CD14-positive monocyte (primary cell): ENCODE data around the gene PEX26. TPM values are rescaled to one million over a fixed set of nuclear protein-coding genes. Genes with fewer than 3 reads are reported as not detected.

Experiments
- DNase-seq, 3 donors: peaks; one replicate each; pipeline ENCODE4 v3.0.0-alpha.2; 2011 to 2022
- H2AFZ ChIP-seq: 2 replicates; pipeline ENCODE4 v1.6.0; 2012; ENCODE audit warnings: mild to moderate bottlenecking, low read depth, low read length, inconsistent platforms; ENCODE audit not compliant: insufficient read depth, poor library complexity, severe bottlenecking
- H3K27ac ChIP-seq, 2 donors: 1 replicate in 1 of 2; 2 replicates in 1 of 2; pipeline ENCODE4 v1.5.1; 2012 to 2013; ENCODE audit warnings: low read length in 2 of 2, control low read depth in 1 of 2, inconsistent platforms in 1 of 2, low read depth in 1 of 2, mild to moderate bottlenecking in 1 of 2
- H3K27me3 ChIP-seq, 2 donors: one replicate each; pipeline versions ENCODE4 v1.6.0 to v1.6.1; 2011 to 2013; ENCODE audit warnings: low read length in 2 of 2; ENCODE audit not compliant: control insufficient read depth in 2 of 2, insufficient read depth in 2 of 2
- H3K36me3 ChIP-seq, 2 donors: replicated peaks in 1 of 2; 1 replicate in 1 of 2; 2 replicates in 1 of 2; pipeline versions ENCODE4 v1.5.1 to v1.6.1; 2012 to 2013; ENCODE audit warnings: low read length in 2 of 2, control low read depth in 1 of 2, inconsistent platforms in 1 of 2, mild to moderate bottlenecking in 1 of 2; ENCODE audit not compliant: insufficient read depth in 2 of 2, control insufficient read depth in 1 of 2
- H3K4me1 ChIP-seq, 2 donors: 1 replicate in 1 of 2; 2 replicates in 1 of 2; pipeline versions ENCODE4 v1.5.1 to v1.6.1; 2012 to 2013; ENCODE audit warnings: low read length in 2 of 2, control low read depth in 1 of 2, inconsistent platforms in 1 of 2, mild to moderate bottlenecking in 1 of 2, moderate library complexity in 1 of 2; ENCODE audit not compliant: insufficient read depth in 2 of 2, control insufficient read depth in 1 of 2
- H3K4me2 ChIP-seq: replicated peaks from 2 replicates; pipeline ENCODE3; 2012; ENCODE audit warnings: low read length, moderate library complexity, mild to moderate bottlenecking; ENCODE audit not compliant: poor library complexity, severe bottlenecking; ENCODE audit errors: extremely low read depth
- H3K4me3 ChIP-seq, 3 experiments: fragments of 200-600 bp in 1 of 3; sonication (generic) in 1 of 3; replicated peaks in 1 of 3; 1 replicate in 2 of 3; 2 replicates in 1 of 3; pipeline ENCODE4 v1.5.1; 2011 to 2013; ENCODE audit warnings: low read length in 3 of 3, mild to moderate bottlenecking in 3 of 3, control low read depth in 2 of 3, low read depth in 2 of 3, inconsistent platforms in 1 of 3, moderate library complexity in 1 of 3
- H3K79me2 ChIP-seq: 2 replicates; pipeline ENCODE4 v1.6.0; 2012; ENCODE audit warnings: mild to moderate bottlenecking, control low read depth, inconsistent platforms, low read length, moderate library complexity; ENCODE audit not compliant: insufficient read depth
- H3K9ac ChIP-seq: 2 replicates; pipeline ENCODE4 v1.6.0; 2017; ENCODE audit warnings: low read length, mild to moderate bottlenecking; ENCODE audit not compliant: insufficient read depth, poor library complexity, severe bottlenecking
- H3K9me3 ChIP-seq, 2 donors: replicated peaks in 1 of 2; 1 replicate in 1 of 2; 2 replicates in 1 of 2; pipeline versions ENCODE4 v1.5.1 to v1.6.1; 2012 to 2013; ENCODE audit warnings: low read length in 2 of 2, control low read depth in 1 of 2; ENCODE audit not compliant: control insufficient read depth in 1 of 2, insufficient read depth in 1 of 2
- H4K20me1 ChIP-seq: 2 replicates; pipeline ENCODE4 v1.6.0; 2012; ENCODE audit warnings: mild to moderate bottlenecking, low read length, control low read depth, moderate library complexity; ENCODE audit not compliant: insufficient read depth
- H3K27ac Mint-ChIP-seq, 7 donors: one replicate each; pipeline ENCODE4 v1.8.0; 2020; ENCODE audit warnings: mild to moderate bottlenecking in 7 of 7, mixed read lengths in 7 of 7, moderate library complexity in 6 of 7, inconsistent platforms in 2 of 7
- H3K27me3 Mint-ChIP-seq, 3 donors: one replicate each; pipeline ENCODE4 v1.8.0; 2021 to 2022; ENCODE audit warnings: low read depth in 3 of 3, mild to moderate bottlenecking in 3 of 3, mixed read lengths in 3 of 3, moderate library complexity in 3 of 3, inconsistent platforms in 1 of 3
- H3K36me3 Mint-ChIP-seq, 2 donors: one replicate each; pipeline ENCODE4 v1.8.0; 2020; ENCODE audit warnings: mixed read lengths in 2 of 2, inconsistent platforms in 1 of 2, mild to moderate bottlenecking in 1 of 2
- H3K4me1 Mint-ChIP-seq: one replicate; pipeline ENCODE4 v1.8.0; 2020; ENCODE audit warnings: mild to moderate bottlenecking, mixed read lengths
- H3K4me3 Mint-ChIP-seq, 2 donors: one replicate each; pipeline ENCODE4 v1.8.0; 2020; ENCODE audit warnings: mild to moderate bottlenecking in 2 of 2, mixed read lengths in 2 of 2, moderate library complexity in 1 of 2
- H3K9me3 Mint-ChIP-seq, 7 donors: one replicate each; pipeline ENCODE4 v1.8.0; 2020 to 2022; ENCODE audit warnings: mixed read lengths in 7 of 7, mild to moderate bottlenecking in 6 of 7, moderate library complexity in 6 of 7, inconsistent platforms in 2 of 7
- WGBS: methylation state at CpG from one replicate; pipeline ENCODE4 v1.1.5; 2013; ENCODE audit warnings: missing lambda C conversion rate; ENCODE audit not compliant: insufficient coverage; 5-methylcytosine and 5-hydroxymethylcytosine counted together
- intact Hi-C, 2 donors: fragments of 100-400 bp; cut with micrococcal nuclease; formaldehyde crosslinking; loops; one replicate each; pipeline versions ENCODE4 v1.15.0 to v1.15.1; 2023
- polyA plus RNA-seq, 3 donors: library from polyadenylated mRNA; depleted of rRNA in 1 of 3; unstranded in 2 of 3; stranded (reverse) in 1 of 3; fragments of 300-500 nt in 2 of 3; fragments of >200 nt in 1 of 3; fragmentation: Illumina TruSeq in 2 of 3; gene quantifications; 1 replicate in 2 of 3; 2 replicates in 1 of 3; pipeline ENCODE4 v1.2.3, GENCODE V29; 2012 to 2021
- TF ChIP-seq, protein P1 (sequence below): fragments of 200-600 bp; IDR thresholded peaks from one replicate; pipeline ENCODE4 v1.8.0; 2022; ENCODE audit warnings: antibody characterized with exemption, mild to moderate bottlenecking

PEX26 gene
- polyA plus RNA-seq, 3 donors, result 3.4 to 8.6 (median 3.7) TPM

DNA sequence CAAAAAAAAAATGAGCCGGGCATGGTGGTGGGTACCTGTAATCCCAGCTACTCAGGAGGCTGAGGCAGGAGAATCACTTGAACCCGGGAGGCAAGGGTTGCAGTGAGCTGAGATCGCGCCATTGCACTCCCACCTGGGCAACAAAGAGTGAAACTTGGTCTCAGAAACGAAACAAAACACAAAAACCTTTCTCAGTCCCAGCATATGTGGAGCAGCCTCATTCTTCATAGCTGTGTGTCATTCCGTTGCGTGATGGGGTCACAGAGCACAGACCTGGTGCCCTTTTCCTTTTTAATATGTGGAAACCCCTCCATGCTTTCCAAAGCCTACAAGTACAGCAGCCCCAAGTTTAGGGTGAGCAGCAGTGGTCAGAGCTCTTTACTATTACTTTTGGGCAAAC, 13.7 kb downstream of the PEX26 start:
- peaks cover 0 to 3% (median 0%) of the 10 kb centered on the region in 7 donors for H3K9me3 Mint-ChIP-seq
- Histone ChIP-seq H3K79me2 (no peaks in the 10 kb centered on the region), H3K27me3 (no peaks in the 10 kb centered on the region), H3K9ac (no peak overlapping the region), H3K4me3 (no peak overlapping the region), H3K4me1 (no peaks in the 10 kb centered on the region), H3K9me3 (no peaks in the 10 kb centered on the region), H3K4me2 (no peak overlapping the region), H4K20me1 (no peaks in the 10 kb centered on the region), H2AFZ (no peak overlapping the region), H3K27ac (peak overlapping the region in 1 of 2 donors; percentile 48), H3K36me3 (peaks cover 50 to 80% of the 10 kb centered on the region in 2 donors)
- H3K4me3 Mint-ChIP-seq, result no peak overlapping the region
- TF ChIP-seq, protein P1, sequence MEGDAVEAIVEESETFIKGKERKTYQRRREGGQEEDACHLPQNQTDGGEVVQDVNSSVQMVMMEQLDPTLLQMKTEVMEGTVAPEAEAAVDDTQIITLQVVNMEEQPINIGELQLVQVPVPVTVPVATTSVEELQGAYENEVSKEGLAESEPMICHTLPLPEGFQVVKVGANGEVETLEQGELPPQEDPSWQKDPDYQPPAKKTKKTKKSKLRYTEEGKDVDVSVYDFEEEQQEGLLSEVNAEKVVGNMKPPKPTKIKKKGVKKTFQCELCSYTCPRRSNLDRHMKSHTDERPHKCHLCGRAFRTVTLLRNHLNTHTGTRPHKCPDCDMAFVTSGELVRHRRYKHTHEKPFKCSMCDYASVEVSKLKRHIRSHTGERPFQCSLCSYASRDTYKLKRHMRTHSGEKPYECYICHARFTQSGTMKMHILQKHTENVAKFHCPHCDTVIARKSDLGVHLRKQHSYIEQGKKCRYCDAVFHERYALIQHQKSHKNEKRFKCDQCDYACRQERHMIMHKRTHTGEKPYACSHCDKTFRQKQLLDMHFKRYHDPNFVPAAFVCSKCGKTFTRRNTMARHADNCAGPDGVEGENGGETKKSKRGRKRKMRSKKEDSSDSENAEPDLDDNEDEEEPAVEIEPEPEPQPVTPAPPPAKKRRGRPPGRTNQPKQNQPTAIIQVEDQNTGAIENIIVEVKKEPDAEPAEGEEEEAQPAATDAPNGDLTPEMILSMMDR, result no peak
- H3K27me3 Mint-ChIP-seq, result no peaks in the 10 kb centered on the region
- no peak for DNase-seq
- intact Hi-C loops, result no loop called here
- 92% methylated on average over 6 of the region's 7 CpGs for WGBS
- peaks cover 63 to 86% of the 10 kb centered on the region in 2 donors for H3K36me3 Mint-ChIP-seq
- H3K4me1 Mint-ChIP-seq, result no peaks in the 10 kb centered on the region
- peak overlapping the region in 2 of 7 donors; percentile 61 to 89 for H3K27ac Mint-ChIP-seq

- Histone ChIP-seq H3K27me3 (no peaks in the 10 kb centered on the region), H4K20me1 (no peaks in the 10 kb centered on the region), H3K36me3 (peaks cover 47 to 76% of the 10 kb centered on the region in 2 donors), H3K27ac (peak overlapping the region in 1 of 2 donors; percentile 48), H3K9ac (no peak overlapping the region), H3K4me1 (no peaks in the 10 kb centered on the region), H3K9me3 (no peaks in the 10 kb centered on the region), H3K4me2 (no peak overlapping the region), H2AFZ (no peak overlapping the region), H3K79me2 (no peaks in the 10 kb centered on the region), H3K4me3 (no peak overlapping the region)
- Mint-ChIP-seq H3K4me1 (no peaks in the 10 kb centered on the region), H3K9me3 (peaks cover 0 to 3% (median 0%) of the 10 kb centered on the region in 7 donors), H3K4me3 (peak overlapping the region; percentile 62 to 74), H3K27me3 (no peaks in the 10 kb centered on the region), H3K36me3 (peaks cover 65 to 81% of the 10 kb centered on the region in 2 donors), H3K27ac (peak overlapping the region in 3 of 7 donors; percentile 61 to 89 (median 70))
- whole genome bisulfite sequencing, result 82% methylated on average over 14 of the region's 22 CpGs
- TF ChIP-seq, protein P1, result no peak
- intact Hi-C loops, result no loop called here
- no peak for DNase-seq
Observed at GRCh38 chr22:18091916-18092526, 14.2 kb downstream of the PEX26 start.
